Subcutaneous abdominal adipose tissue (tissue), 5 donors: ENCODE results near the gene HEXA.

Source experiments
- H3K27ac ChIP-seq: one replicate; pipeline ENCODE4 v1.7.0; 2013; ENCODE audit warnings: low read depth, mild to moderate bottlenecking, inconsistent platforms, low read length, moderate library complexity
- H3K27me3 ChIP-seq, 5 donors: one replicate each; pipeline ENCODE4 v1.7.0; 2013; ENCODE audit warnings: low read length in 5 of 5, inconsistent platforms in 1 of 5; ENCODE audit not compliant: control insufficient read depth in 5 of 5, insufficient read depth in 4 of 5
- H3K36me3 ChIP-seq, 5 donors: one replicate each; pipeline ENCODE4 v1.7.0; 2013; ENCODE audit warnings: low read length in 5 of 5; ENCODE audit not compliant: control insufficient read depth in 5 of 5, insufficient read depth in 5 of 5
- H3K4me1 ChIP-seq, 5 donors: one replicate each; pipeline ENCODE4 v1.7.0; 2013; ENCODE audit warnings: low read length in 5 of 5, mild to moderate bottlenecking in 3 of 5, moderate library complexity in 1 of 5; ENCODE audit not compliant: control insufficient read depth in 5 of 5, insufficient read depth in 5 of 5
- H3K4me3 ChIP-seq, 5 donors: one replicate each; pipeline ENCODE4 v1.7.0; 2013; ENCODE audit warnings: low read length in 5 of 5, low read depth in 1 of 5
- H3K9ac ChIP-seq, 5 donors: one replicate each; pipeline ENCODE4 v1.7.0; 2013; ENCODE audit warnings: low read length in 5 of 5, mild to moderate bottlenecking in 4 of 5, moderate library complexity in 3 of 5
- H3K9me3 ChIP-seq, 5 donors: one replicate each; pipeline ENCODE4 v1.7.0; 2013; ENCODE audit warnings: low read length in 5 of 5; ENCODE audit not compliant: control insufficient read depth in 5 of 5
- donor health status: healthy.
- donor health status: healthy.
- donor health status: healthy.
- donor health status: healthy.
- donor health status: healthy.

Gene HEXA

DNA sequence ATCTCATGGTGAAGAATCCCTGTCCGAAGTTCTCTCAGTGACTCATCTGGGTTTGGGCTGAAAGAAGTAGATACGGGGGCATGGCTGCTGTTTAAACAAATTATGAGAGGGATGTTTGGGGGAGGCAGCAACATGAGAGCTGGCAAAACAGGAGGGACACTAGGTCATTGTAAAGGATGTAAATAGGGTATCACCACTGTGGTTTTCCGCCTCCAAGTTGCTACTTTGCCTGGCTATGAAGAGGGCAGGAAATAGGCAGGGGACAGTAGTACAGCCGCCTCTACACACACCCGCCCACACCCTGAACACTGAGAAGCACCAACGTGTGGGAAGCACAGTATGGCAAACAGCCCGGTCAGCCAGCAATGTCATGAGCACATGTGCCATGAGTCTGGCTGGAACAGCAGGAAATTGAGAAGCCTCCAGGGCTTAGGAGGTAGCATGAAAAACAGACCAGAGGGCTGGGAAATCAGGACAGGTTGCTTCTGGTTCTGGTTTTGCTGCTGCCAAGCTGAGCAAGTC is 17.1 kb downstream of the HEXA start:
- Histone ChIP-seq H3K27me3 (no peaks in the 10 kb centered on the region), H3K9me3 (no peaks in the 10 kb centered on the region), H3K4me3 (no peak overlapping the region), H3K4me1 (peaks cover 7 to 43% (median 18%) of the 10 kb centered on the region in 5 donors), H3K9ac (peak overlapping the region in 1 of 5 donors; percentile 12), H3K27ac (peak overlapping the region; percentile 63), H3K36me3 (peaks cover 9 to 37% (median 31%) of the 10 kb centered on the region in 5 donors)

DNA sequence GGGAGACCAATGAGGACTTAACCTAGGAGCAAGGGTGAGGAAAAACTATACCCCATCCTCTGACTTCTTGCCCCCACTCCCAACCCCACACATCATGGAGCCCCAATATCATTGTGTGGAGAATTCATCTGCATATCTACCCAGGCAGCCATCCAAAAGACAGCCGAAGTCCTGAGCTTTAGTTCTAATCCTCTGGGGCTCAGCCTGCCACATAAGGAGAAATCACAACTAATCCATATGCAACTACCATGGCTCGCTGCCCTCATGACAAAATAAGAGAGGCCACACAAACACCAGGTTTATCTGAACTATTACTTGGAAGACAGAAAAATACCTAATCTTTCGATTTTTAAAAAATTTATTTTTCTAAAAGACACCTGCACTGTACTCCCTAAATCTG is 17.7 kb downstream of the HEXA start:
- Histone ChIP-seq H3K9ac (no peak overlapping the region), H3K27me3 (no peaks in the 10 kb centered on the region), H3K9me3 (no peaks in the 10 kb centered on the region), H3K27ac (peak overlapping the region; percentile 31), H3K4me3 (no peak overlapping the region), H3K36me3 (peaks cover 14 to 40% (median 37%) of the 10 kb centered on the region in 5 donors), H3K4me1 (peaks cover 7 to 43% (median 18%) of the 10 kb centered on the region in 5 donors)

DNA sequence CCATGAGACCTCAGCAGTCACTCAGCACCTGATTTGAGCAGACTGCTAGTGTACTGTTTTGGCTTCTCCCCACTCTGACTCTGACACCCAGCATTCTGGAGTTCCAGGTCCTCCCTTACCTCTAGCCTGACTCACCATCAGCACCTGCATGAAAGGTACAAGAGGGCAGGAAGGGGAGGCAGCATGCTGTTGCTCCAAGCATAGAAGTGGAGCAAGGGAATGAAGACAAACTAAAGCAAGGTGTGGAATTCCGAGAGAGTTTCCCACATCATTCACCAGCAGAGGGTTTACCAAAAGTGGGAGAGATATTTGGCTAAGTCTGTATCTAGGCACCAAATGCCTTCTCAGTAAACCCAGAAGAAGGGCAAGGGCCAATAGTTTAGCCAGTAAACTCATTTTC is 21.3 kb downstream of the HEXA start:
- Histone ChIP-seq H3K36me3 (peaks cover 26 to 73% (median 67%) of the 10 kb centered on the region in 5 donors), H3K27me3 (no peaks in the 10 kb centered on the region), H3K4me1 (peaks cover 7 to 30% (median 11%) of the 10 kb centered on the region in 5 donors)

DNA sequence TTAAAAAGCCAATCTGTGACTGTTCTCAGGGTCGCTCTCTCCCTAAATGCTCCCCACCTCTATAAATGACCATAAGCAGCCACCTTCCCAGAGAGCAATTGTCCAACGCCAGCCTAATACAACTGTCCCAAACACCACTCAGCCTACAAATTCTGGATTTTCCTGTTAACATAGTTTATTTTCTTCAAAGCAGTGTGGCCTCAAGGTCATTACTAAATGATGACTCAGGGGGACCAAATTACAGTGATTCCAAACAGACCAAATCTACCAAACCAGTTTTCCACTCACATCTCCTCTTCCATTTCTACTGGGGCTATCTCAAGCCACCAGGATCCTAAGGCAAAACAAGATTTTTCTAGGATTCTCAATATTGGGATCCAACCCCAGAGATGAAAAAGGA is 22.5 kb downstream of the HEXA start:
- peaks cover 36 to 86% (median 79%) of the 10 kb centered on the region in 5 donors for H3K36me3 ChIP-seq

More for the DNA sequence above, 21.3 kb downstream of the HEXA start:
- Histone ChIP-seq H3K9me3 (no peaks in the 10 kb centered on the region), H3K27ac (no peak overlapping the region), H3K9ac (no peak overlapping the region), H3K4me3 (no peak overlapping the region)

DNA sequence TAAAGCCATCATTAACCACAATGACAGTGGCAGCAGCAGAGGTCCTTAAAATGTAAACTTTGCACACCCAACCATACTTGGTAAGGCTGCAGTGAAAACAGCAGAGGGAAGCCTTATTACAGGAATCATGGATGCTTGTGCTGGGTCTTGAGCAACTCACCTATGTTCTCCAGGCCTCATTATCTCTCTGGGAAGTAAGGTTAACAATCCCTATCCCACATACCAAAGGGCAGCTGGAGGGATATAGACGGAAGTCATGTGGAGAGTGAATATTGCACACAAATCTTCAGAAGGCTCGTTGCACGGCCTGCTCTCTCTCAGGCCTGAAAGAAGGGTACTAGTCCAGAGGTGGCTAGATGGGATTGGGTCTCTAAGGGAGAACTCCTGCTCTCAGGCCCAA is 30.0 kb downstream of the HEXA start:
- Histone ChIP-seq H3K9me3 (no peaks in the 10 kb centered on the region), H3K27ac (no peak overlapping the region), H3K27me3 (no peaks in the 10 kb centered on the region), H3K4me1 (no peaks in the 10 kb centered on the region), H3K9ac (no peak overlapping the region), H3K4me3 (no peak overlapping the region), H3K36me3 (peaks cover 29 to 93% (median 78%) of the 10 kb centered on the region in 5 donors)

More for the DNA sequence above, 22.5 kb downstream of the HEXA start:
- Histone ChIP-seq H3K27me3 (no peaks in the 10 kb centered on the region), H3K27ac (no peak overlapping the region), H3K9ac (no peak overlapping the region), H3K4me3 (no peak overlapping the region), H3K9me3 (no peaks in the 10 kb centered on the region), H3K4me1 (peaks cover 0 to 18% (median 0%) of the 10 kb centered on the region in 5 donors)

DNA sequence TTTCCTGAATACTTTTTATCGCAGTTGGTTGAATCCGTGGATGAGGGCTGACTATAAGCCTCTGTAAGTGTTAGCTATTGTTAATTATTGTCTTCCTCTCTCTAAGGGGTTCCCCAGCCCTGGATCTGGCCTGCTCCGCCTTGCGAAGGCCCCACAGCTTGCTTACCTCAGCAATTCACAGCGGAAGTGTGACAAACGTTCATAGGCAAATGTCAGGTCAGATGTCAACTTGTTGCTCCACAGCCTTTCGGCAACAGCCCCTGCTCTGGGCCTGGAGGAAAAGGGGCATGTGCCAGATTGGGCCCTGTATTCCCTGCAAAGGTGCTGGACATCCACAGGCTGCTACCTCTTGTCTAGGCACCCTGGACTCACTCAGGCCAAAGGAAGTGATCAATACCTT is 30.5 kb downstream of the HEXA start:
- H3K9ac ChIP-seq: no peak overlapping the region
- H3K27ac ChIP-seq: no peak overlapping the region
- H3K27me3 ChIP-seq: no peaks in the 10 kb centered on the region
- no peaks in the 10 kb centered on the region for H3K9me3 ChIP-seq
- peaks cover 25 to 88% (median 74%) of the 10 kb centered on the region in 5 donors for H3K36me3 ChIP-seq
- H3K4me1 ChIP-seq: no peaks in the 10 kb centered on the region
- no peak overlapping the region for H3K4me3 ChIP-seq

DNA sequence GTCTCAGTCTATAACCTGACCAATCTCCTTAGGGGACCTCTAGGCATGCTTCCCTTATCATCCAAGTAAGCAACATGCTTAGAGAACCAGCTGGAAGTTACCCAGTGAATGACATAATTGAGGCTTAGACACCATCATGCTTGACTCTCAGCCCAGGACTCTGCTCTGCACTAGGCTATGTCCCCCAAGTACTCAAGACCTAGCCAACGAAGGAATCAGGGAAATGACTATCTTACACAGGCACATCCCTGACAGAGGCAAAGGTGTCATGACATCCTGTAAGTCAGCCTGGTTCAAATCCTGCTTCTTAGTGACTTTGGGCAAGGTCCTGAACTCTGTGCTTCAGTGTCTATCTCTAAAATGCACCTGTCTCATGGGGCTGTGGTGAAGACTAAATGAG is 31.2 kb downstream of the HEXA start:
- H3K27ac ChIP-seq: no peak overlapping the region
- no peak overlapping the region for H3K9ac ChIP-seq
- H3K4me1 ChIP-seq: peaks cover 0 to 4% (median 2%) of the 10 kb centered on the region in 5 donors
- H3K4me3 ChIP-seq: no peak overlapping the region
- H3K36me3 ChIP-seq: peaks cover 25 to 82% (median 69%) of the 10 kb centered on the region in 5 donors
- H3K9me3 ChIP-seq: no peaks in the 10 kb centered on the region
- H3K27me3 ChIP-seq: no peaks in the 10 kb centered on the region

DNA sequence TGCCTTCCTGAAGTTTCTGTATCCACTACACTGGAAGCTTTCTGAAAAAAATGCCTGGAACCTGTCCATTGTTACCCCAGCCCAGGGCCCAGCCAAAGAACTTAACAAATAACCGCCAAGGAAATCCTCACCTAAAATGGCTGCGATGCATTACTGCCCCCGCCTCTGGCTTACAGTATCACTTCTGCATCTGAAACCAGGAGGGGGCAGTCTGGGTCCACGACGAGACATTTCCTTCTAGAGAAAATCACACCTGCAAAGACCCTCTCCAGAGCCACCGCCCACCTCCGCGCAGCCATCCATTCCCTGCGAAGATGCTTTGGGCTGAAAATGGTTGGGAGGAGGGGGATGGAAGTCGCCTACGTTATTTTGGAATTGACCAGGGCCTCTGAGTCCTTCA is 33.4 kb downstream of the HEXA start:
- Histone ChIP-seq H3K9me3 (no peaks in the 10 kb centered on the region), H3K4me1 (peaks cover 0 to 12% (median 10%) of the 10 kb centered on the region in 5 donors), H3K9ac (no peak overlapping the region), H3K4me3 (no peak overlapping the region), H3K27me3 (no peaks in the 10 kb centered on the region), H3K27ac (no peak overlapping the region), H3K36me3 (peaks cover 21 to 68% (median 48%) of the 10 kb centered on the region in 5 donors)

DNA sequence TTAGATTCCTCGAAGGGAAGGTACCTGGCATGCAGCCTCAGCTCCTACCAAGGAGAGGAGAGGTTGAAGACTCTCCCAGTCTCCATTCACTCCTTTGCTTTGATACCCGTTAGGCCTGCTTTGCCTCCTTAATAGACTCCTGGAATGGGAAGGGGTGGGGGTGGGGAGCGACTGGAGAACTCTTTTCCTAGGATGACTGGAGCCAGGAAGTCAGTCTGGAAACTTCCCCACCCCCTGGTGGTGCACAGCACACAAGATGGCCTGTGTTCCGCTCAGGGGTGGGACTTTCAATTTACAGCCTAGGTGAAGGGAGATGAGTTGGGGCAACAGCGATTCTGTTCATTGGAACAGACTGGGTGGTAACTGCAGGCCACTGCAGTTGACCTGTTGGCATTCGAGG is 34.5 kb downstream of the HEXA start:
- H3K36me3 ChIP-seq: peaks cover 21 to 61% (median 40%) of the 10 kb centered on the region in 5 donors
- H3K27ac ChIP-seq: no peak overlapping the region
- H3K9me3 ChIP-seq: no peaks in the 10 kb centered on the region
- H3K27me3 ChIP-seq: no peaks in the 10 kb centered on the region
- H3K4me1 ChIP-seq: peaks cover 0 to 12% (median 10%) of the 10 kb centered on the region in 5 donors
- H3K9ac ChIP-seq: no peak overlapping the region
- H3K4me3 ChIP-seq: no peak overlapping the region

DNA sequence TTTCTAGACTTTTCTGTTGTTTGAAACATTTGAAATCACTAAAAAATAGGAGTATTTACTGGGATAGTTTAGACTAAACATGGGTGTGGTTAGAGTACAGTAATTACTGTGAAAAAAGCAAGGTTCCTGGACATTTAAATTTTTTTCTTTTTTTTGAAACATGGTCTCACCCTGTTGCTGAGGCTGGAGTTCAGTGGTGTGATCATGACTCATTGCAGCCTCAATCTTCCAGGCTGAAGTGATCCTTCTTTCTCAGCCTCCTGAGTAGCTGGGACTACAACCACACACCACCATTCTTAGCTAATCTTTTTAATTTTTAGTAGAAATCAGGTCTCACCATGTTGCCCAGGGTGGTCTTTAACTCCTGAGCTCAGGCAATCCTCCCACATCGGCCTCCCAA is 35.4 kb downstream of the HEXA start:
- Histone ChIP-seq H3K9ac (no peak overlapping the region), H3K4me1 (peaks cover 0 to 12% (median 10%) of the 10 kb centered on the region in 5 donors), H3K9me3 (no peaks in the 10 kb centered on the region), H3K27ac (no peak overlapping the region), H3K27me3 (no peaks in the 10 kb centered on the region), H3K4me3 (no peak overlapping the region), H3K36me3 (peaks cover 16 to 51% (median 30%) of the 10 kb centered on the region in 5 donors)
